ENCODE results near the gene AIG1. TPM values are rescaled to one million over a fixed set of nuclear protein-coding genes. Genes with fewer than 3 reads are reported as not detected.

The AIG1 gene
- total RNA-seq, 2 donors from 2014 or later: 11.9 to 13.5 TPM

Other genes with a start within 250 kb of the AIG1 start
- 10 to 100 TPM; 11.2 to 16.5 TPM for gene HIVEP2, start 115.7 kb upstream of the AIG1 start, total RNA-seq

All from body of pancreas (tissue), 2 donors.